Raji (cell line): ENCODE measurements around the gene SYT1.

Experiments
- POLR2A ChIP-seq: IDR thresholded peaks from 2 replicates; pipeline ENCODE4 v1.6.1; 2011; ENCODE audit warnings: low read depth, low read length, control low read depth; ENCODE audit not compliant: insufficient read depth

Gene SYT1

DNA sequence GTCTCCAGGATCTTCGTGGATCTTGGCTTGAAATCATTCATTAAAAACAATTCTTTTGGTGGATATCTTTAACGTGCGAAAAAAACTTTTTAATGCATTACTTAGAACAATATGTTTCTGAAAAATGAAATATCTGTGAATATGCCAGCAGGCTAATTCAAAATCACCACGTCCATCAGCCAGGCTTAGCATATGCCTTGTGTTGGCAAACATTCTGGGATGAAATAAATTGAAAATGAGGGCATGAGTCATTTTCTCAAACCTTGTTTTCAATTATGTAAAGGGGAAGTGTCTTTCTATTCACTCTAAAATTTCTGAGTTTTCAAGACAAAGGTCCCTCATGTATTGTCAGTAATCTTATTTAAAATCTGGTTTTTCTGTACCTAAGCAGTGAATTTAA is 432.3 kb downstream of the SYT1 start:
- TF ChIP-seq POLR2A = no peak

DNA sequence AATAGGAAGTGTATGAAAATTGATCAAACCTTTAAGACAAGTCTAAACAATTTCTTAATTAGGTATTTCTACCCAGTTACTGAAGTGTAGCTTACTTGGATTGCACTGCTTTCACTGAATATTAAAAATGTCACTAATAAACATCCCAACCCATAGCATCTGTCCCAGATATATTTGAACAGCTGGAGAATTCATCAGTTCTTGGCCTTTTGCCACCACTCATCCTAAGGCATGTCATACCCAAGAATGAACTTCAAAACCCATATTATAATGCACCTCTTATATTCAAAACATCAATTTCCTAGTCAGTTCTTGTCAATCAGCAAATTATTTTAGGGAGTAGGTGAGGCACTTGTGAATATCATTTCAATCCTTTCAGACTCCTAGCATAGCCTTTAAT is 433.9 kb downstream of the SYT1 start:
- TF ChIP-seq POLR2A = no peak

DNA sequence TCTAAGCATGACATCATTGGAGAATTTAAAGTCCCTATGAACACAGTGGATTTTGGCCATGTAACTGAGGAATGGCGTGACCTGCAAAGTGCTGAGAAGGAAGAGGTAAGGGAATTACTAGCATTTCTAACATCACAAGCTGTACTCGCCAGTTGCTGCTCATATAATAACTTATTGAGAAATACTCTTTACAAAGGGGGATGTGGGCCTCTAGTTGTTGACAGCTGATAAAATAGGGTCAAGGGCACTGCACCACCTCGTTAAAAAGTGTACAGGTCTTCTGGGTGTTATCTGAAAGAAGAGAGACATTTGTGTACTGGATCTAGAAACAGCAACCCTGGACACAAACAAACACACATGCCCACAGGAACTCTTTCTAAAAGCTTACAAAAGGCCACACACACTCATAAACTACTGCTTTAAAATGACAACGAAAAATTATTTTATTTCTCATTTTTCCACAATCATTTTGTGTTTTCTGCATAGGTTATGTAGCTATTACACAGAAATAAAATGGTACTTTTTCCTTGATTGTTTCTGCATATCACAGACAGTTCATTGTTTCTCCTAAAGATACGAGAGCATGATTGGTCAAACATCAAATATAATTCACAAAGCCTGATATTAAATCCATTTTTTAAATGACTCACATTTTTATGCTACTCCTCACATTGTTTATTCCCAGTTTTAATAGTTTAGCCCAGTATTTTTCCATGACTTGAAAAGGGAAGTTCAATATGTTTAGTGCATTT is 435.0 kb downstream of the SYT1 start:
- TF ChIP-seq POLR2A = no peak

DNA sequence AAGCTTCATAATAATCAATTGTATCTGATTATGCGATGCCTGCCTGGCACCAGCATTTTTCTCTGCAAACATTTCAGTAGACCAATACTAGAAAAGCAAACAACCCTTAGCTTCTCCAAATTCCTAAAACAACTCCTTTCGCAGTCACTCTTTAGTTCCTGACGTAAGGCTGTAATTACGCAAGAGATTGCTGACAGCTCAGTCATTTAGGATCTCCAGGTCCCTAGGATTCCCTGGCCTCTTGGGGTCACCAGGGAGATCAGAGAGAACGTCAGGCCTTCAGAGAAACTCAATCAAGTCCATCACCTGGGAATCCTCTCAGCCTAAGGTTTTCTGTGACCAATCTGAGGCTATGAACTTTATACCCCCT is 435.6 kb downstream of the SYT1 start:
- TF ChIP-seq POLR2A = no peak

DNA sequence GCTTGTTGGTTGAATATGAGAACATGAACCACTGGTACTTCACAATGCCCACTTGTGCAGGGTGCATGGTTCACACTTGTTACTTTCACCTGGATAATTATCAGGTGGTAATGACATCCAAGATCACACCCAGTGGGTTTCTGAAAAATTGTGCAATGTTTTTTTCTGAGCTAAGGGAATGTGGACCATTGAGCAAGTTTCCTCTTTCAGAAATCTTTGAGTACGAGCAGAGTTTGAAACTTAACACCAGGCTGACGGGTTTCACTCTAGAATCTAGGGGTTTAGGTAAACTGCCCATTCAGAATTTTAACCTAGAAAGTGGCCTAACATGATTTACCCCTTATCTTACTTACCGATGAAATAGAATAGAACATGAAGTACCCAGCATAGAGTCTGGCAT is 436.6 kb downstream of the SYT1 start:
- TF ChIP-seq POLR2A = no peak

DNA sequence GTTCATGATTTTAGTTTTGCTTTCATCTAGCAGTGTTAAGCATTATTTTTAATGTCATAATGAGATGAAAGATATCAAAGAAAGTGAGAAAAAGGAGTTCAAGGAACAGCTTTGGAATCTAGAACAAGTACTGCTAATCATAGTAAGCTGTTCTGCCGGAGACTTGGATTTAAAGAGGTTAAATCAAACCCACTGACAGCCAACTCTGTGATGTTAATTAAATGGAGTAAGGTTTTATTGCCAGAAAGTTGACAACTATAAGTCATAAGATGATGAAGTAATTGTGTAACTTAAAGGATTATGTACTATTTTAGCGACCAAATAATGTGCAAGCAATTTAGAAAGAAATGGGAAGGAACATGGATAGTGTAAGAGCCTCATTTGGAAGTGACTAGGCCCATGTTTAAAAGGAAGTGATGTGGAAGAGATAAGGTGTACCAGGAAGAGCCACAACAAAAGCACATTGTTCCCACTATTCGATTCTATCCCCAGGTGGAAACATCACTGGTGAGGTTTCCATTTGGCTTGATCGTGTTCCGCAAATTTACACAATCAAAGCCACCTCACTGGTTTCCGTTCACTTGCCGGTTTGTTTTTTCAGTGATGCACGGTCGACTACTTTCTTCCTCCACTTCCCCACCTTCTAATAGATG is 437.7 kb downstream of the SYT1 start:
- no peak for TF ChIP-seq POLR2A

DNA sequence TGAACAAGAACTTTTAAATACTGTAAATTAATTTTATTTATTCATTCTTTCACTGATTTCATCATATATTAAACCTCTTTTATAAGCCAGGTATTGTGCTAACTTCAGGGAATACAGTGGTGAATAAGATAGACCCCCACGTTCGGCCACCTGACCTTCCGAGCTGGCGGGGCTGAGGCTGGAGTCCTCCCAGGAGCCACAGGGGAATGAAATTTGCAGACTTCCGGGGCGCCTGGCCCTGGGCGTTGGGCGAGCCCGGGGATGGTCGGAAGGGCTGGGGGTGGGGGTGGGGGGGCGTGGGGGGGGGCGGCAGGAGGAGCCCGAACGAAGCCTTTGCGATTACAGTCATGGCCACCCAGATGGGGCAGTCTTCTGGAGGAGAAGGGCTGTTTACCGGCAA is 442.8 kb downstream of the SYT1 start:
- no peak for TF ChIP-seq POLR2A

DNA sequence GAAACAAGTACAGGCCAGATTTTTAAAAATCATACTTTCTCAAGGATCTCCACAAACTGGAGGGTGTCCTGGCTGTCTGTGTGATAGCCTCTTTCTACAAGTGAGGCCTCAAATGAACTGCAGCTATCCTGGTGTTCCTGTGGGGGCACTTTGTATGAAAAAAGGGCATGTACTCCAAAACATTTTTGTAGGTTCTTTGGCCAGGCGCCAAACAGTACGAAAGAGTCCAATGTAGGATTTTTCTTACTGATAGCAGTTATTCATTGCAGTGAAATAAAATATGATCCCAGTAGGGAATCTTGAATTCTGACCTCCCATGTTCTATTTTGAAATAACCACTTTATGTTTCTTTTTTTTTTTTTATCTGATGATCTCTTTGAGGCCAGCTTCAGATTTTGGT is 444.5 kb downstream of the SYT1 start:
- no peak for TF ChIP-seq POLR2A

DNA sequence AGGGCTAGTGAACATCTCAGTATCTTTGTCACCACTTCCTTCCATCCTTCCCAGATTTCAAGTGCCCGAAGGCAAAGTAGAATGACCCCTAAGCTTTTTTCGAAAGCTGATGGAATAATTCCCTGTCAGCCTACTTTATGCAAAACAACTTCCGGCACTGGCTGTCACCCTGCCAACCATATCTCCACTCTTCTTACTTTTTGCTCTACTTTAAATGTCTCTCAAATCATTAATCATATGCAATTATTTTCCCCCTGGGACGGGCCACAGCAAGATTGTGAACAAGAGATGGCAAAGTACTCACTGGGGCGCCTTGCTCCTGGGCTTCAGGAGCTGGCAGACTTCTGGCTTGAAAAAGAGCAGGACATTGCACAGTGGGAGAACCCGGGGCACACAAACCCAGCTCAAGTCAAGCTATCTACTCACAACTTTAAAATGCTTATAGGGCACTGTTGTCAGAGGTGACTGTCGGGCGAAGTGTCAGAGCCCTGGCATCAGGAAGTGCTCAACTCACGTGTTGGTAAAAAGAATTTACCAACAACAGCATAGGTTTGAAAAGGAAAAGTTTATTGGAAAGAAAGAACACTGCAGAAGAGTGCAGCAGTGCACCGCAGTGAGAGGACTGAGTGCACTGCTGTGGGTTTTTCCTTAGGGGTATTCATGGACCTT is 452.7 kb downstream of the SYT1 start:
- no peak for TF ChIP-seq POLR2A

DNA sequence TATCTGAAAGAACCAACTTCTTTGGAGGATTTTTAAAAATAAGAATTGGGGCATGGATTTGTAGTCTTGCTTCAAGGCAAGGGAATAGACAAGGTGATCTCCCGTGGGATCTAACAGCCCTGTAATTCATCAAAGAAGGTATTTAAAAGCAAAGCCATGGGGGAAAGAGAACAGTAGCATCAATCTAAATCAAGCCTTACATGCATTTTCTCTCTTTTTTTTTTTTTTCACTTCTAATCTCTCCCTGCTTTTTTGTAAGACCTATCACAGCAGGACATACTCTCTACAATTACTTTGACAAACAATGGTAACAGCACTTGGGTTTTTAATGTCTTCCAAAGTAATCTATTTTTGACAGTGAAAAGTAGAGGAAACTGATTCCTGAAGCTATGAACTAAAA is 458.3 kb downstream of the SYT1 start:
- no peak for TF ChIP-seq POLR2A

DNA sequence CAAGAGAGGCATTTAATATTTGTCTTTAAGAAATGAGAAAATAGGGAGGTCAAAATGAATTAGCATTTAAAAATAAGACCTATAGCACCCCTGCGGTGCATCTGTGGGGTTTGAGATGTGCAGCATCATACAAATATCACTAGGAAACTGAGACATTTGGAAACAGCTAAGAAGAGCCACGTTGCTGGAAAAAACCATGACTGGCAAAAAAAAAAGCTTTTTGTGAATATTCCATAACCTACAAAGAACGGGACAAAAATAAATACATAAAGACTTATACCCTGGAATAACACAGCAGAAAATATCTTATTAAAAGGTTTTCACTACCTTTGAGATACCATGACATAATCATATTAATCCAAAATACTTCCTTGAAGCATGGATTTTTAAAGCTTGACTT is 460.0 kb downstream of the SYT1 start:
- no peak for TF ChIP-seq POLR2A

DNA sequence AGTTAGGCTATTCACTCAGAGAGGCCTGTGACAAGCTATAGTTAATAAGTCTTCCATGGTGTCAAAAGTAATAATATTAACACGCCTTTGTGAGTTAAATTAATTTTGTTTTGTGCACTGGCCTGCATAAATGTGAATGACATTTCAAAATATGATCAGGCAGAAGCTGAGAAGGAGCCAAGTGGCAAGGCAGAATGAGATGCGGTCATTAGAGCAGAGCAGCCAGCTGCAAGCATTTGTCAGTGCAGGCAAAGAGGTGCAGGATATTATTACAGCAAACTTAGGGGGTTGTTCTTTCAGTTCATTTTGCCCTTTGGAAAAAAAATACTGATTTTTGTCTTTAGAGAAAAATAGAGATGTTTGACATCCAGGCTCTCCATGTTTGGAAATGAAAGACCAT is 461.6 kb downstream of the SYT1 start:
- TF ChIP-seq POLR2A = no peak

DNA sequence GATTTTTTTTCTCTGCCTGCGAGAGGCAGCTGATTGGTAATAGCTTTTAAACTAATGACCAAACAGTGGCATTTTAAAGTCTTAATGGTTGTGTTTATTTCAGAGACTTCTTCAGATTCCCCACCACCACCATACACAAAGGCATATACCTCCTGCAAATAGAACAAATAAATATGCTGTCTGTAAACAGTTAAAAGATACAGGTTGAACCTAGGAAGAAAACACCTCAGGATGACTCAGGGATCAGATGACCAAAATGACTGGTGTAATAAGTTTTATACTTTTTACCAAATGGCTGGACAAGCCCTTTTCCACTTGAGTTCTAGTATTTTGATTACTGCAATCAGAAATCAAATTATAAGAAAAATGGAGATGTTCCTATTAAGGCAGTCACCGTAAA is 462.1 kb downstream of the SYT1 start:
- TF ChIP-seq POLR2A = no peak

DNA sequence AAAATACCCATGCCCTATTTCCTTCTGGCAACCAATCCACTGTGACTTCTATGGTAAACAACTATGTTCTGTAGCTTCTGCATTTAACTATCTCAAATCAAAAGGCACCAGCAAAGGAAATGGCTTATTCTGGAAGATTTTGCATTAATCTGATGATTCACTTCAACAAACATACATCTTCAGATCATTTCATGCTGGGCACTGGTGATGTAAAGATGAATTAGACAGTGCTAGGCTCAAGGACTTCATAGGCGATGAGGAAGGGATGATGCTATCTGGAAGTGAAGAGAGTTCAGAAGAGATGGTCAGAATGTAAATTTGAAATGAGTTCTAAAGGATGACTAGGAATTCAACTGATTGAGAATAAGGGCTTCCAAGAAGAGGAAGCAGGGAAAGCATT is 462.9 kb downstream of the SYT1 start:
- no peak for TF ChIP-seq POLR2A

DNA sequence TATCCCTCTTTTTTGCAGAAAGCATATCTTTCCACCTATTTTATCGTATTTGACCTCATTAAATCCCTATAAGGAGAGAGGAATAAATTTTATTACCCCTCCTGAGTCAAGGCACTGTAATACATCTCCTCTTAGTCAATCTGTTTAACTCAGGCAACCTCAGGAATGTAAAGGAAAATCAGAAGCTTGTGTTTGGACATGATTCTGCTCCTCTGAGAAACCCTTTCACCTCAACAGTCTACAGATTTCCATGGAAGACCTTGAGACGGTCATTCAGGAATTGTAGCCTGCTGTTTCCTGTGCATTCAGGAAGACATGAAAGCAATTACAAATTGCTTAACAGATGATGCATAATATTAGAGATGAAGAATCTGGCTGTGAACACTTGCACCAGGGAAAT is 465.4 kb downstream of the SYT1 start:
- no peak for TF ChIP-seq POLR2A

DNA sequence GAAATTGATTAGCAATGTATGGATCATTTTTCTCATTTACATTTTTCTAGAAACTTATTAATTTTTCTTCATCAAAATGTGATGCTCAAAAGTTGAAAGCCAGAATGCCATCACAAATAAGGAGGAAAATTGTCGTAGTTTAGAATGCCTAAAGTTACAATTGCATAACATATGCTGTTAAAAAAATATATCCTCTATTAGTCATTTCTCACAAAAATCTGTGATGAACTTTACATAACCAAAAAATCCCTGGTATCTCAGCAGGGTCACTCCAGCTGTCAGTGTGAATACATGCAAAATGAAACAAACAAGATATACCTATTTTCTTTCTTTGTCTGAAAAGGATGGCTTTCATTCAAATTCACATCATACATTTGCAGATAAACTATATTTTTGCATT is 467.3 kb downstream of the SYT1 start:
- no peak for TF ChIP-seq POLR2A
